HEK293 (cell line): ENCODE data around the gene BCAS3.

Source experiments
- CTCF ChIP-seq: fragments of 450-650 bp; formaldehyde crosslinking; IDR thresholded peaks from 2 replicates; pipeline ENCODE4 v1.5.1; 2016; ENCODE audit warnings: missing biosample characterization, missing genetic modification characterization
- KLF10 ChIP-seq: fragments of 450-650 bp; IDR thresholded peaks from 2 replicates; pipeline ENCODE4 v1.5.1; 2018; ENCODE audit warnings: missing biosample characterization, mild to moderate bottlenecking, missing genetic modification characterization
- REST ChIP-seq: fragments of 450-650 bp; formaldehyde crosslinking; IDR thresholded peaks from 2 replicates; pipeline ENCODE4 v1.5.1; 2016; ENCODE audit warnings: missing biosample characterization, missing genetic modification characterization
- SCRT1 ChIP-seq: fragments of 450-650 bp; formaldehyde crosslinking; IDR thresholded peaks from 2 replicates; pipeline ENCODE4 v1.5.1; 2016; ENCODE audit warnings: missing biosample characterization, missing genetic modification characterization, borderline replicate concordance
- TRIM28 ChIP-seq: IDR thresholded peaks from 2 replicates; pipeline ENCODE4 v1.6.1; 2011; ENCODE audit warnings: low read length, control low read depth, borderline replicate concordance
- ZFP37 ChIP-seq: fragments of 450-650 bp; formaldehyde crosslinking; IDR thresholded peaks from 2 replicates; pipeline ENCODE4 v1.5.1; 2016; ENCODE audit warnings: missing biosample characterization, missing genetic modification characterization
- ZNF133 ChIP-seq: fragments of 450-650 bp; formaldehyde crosslinking; IDR thresholded peaks from 2 replicates; pipeline ENCODE4 v1.5.1; 2016; ENCODE audit warnings: missing biosample characterization, missing genetic modification characterization
- ZNF202 ChIP-seq: fragments of 450-650 bp; formaldehyde crosslinking; IDR thresholded peaks from 2 replicates; pipeline ENCODE4 v1.5.1; 2016; ENCODE audit warnings: missing biosample characterization, missing genetic modification characterization, borderline replicate concordance
- ZNF362 ChIP-seq: fragments of 450-650 bp; formaldehyde crosslinking; IDR thresholded peaks from 2 replicates; pipeline ENCODE4 v1.5.1; 2016; ENCODE audit warnings: missing biosample characterization, missing genetic modification characterization

GRCh38 chr17:60712675-60713074, 35.0 kb downstream of the BCAS3 start:
- TF ChIP-seq ZNF133 (no peak), ZNF202 (tag by site-specific recombination) (no peak), ZNF362 (no peak), KLF10 (tag by site-specific recombination) (no peak), SCRT1 (tag by site-specific recombination) (no peak), CTCF (no peak), REST (tag by site-specific recombination) (no peak), TRIM28 (no peak), ZFP37 (no peak)
